GF-D8 (cell line): ENCODE results near the gene HMCN1.

ENCODE experiments used
- DNase-seq: peaks from one replicate; lab custom pipeline; 2025; lab: John Stamatoyannopoulos, UW

Gene HMCN1

GRCh38 chr1:186033847-186034271 is 299.7 kb downstream of the HMCN1 start:
- no peak for DNase-seq

DNA sequence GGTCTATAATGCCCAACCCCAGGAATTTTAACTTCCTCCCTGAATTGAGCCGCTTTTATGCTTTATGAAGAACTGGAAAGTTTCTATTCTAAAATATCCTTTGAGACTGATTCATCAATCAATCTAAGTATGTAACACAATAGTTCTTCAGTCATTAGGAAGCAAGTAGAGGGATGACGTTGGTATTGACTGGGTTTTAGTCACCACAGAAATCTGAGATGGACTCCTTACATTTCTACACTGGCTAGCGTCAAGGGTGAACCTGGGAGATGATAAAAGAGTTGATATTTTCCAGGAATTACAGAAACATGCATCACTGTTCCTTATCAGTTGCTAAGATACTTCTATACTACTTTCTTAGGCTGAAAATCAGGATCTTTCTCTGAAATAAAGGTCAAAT is 308.0 kb downstream of the HMCN1 start:
- DNase-seq = no peak

GRCh38 chr1:186043296-186043695 is 309.1 kb downstream of the HMCN1 start:
- DNase-seq = no peak

GRCh38 chr1:186044079-186044685 is 310.0 kb downstream of the HMCN1 start:
- DNase-seq = no peak

- DNase-seq = no peak
Observed at GRCh38 chr1:186046437-186047211, 312.4 kb downstream of the HMCN1 start.

- no peak for DNase-seq
Observed at GRCh38 chr1:186050360-186050759, 316.2 kb downstream of the HMCN1 start.

DNA sequence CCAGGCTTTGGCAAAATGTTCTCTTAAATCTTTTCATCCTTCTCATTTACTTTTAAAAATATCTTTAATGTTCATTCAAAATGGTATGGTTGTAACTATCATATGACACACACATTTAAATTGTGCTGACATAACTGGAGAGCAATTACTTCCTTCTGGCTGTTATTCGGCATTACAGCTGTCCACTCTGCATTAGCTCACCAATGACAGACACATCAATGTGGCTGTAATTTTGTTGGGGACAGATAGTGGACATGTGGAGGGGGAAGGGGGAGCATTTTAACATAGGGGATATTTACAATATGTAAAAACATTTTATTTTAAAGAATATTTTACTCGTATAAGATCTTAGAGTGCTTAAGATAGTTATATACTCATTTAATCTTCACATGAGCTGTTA is 319.8 kb downstream of the HMCN1 start:
- no peak for DNase-seq

GRCh38 chr1:186054932-186055331 is 320.7 kb downstream of the HMCN1 start:
- no peak for DNase-seq

- no peak for DNase-seq
Observed at GRCh38 chr1:186055846-186056245, 321.7 kb downstream of the HMCN1 start.

DNA sequence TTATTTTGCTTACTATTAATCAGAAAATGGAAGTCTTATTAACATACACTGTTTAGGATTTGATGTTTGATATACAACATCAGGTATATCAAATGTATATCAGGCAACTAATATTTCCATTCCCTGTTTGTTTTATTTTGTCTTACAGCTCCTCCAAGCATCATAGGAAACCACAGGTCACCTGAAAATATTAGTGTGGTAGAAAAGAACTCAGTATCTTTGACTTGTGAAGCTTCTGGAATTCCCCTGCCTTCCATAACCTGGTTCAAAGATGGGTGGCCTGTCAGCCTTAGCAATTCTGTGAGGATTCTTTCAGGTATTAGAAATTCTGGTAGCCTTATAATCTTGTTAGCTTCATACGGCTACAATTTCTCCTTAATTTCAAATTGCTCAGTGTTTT is 322.9 kb downstream of the HMCN1 start:
- no peak for DNase-seq

- DNase-seq = no peak
Observed at GRCh38 chr1:186059311-186059710, 325.1 kb downstream of the HMCN1 start.

DNA sequence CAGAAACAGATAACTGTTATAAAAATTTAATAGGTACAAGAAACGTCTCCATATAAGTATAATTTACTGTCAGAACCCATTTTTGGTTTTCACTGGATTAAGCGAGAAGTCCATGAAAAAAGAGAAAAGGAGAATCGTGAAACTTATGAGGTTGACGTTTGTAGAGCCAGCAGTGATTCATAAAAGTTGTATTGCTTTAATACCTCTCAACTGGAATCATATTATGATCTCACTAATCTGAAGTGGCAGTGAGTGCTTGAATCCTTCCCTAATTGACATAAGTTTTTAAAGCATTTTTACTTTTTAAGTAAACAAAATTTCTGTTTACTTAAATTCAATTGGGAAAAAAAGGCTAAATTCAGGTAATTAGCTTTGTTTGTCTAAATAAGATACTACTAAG is 325.6 kb downstream of the HMCN1 start:
- no peak for DNase-seq

- no peak for DNase-seq
Observed at GRCh38 chr1:186060226-186060625, 326.0 kb downstream of the HMCN1 start.

DNA sequence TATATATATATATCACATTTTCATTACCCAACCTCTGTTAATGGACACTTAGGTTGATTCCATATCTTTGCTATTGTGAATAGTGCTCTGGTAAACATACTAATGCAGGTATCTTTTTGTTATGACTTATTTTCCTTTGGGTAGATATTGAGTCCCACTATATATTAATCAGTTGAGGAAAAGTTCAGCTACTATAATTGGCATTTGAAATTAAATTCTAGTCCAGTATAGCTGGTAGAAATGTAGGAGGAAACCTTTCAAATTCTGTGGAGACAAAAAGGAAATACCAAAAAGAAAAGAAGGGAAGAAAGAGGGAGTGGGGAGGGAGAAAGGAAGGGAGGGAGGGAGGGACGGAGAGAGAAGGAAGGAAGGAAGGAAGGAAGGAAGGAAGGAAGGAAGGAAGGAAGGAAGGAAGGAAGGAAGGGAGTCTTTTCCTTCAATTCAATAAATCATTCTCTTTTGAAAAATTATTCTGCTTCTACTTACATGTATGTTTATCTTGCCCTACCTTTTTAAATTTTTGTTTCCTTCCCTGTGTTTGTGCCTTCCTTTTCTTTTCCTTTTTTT is 329.0 kb downstream of the HMCN1 start:
- DNase-seq = no peak

- no peak for DNase-seq
Observed at GRCh38 chr1:186066411-186066810, 332.2 kb downstream of the HMCN1 start.

DNA sequence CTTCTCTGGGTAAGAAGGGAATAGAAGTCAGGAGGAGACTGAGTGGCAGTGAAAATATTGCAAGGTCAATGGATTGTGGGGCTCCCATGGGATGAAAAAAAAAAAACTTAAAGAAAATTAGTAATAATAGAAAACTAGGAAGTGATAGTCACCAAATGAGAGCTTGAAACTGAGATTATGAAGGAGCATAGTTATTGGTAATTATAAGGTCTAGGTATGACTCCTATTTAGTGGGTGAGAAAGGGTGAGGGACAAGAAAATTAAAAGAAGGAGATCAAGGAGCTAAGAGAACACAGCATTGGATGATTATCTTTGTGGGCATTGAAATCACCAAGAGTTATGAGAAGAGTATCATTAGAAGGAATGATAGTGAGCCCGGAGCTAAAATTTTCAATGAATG is 339.5 kb downstream of the HMCN1 start:
- DNase-seq = no peak

DNA sequence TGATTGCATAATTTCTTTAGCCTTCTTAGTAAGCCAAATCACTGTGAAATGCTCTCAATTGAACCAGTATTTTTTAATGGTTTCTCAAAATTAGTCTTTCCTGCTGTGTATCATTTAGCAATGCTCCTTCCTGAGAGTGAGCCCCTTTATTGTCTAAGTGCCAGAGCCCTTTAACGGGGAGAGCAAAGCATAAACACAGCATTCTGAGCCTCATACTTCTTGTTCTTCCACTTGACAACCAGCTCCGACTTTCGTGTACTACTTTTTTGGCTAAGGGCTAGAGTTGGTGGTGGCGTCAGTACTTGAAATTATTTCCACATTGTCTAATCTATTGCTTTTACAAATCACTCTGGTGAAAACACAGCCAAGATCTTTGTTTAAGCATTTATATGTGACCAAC is 341.8 kb downstream of the HMCN1 start:
- no peak for DNase-seq

DNA sequence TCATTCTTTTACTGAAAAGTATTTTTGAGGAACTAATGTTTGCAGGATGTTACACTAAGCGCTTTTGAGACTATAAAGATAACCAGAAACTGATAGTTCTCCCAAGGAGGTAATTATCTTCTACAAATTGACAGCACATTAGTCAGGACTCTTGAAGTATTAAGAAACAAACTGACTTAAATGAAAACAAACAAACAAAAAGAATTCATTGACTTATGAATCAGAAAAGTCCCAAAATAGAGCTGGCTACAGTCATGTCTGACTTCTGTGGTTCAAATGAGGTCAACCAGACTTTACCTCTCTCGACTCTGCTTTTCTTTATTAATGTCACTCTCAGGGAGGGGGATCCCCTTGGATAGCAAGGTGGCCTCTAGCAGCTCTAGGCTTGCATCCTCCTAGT is 344.1 kb downstream of the HMCN1 start:
- no peak for DNase-seq

- DNase-seq = no peak
Observed at GRCh38 chr1:186079084-186079684, 345.0 kb downstream of the HMCN1 start.

- peak; percentile 96 for DNase-seq
Observed at GRCh38 chr1:186082235-186082937, 348.2 kb downstream of the HMCN1 start.

DNA sequence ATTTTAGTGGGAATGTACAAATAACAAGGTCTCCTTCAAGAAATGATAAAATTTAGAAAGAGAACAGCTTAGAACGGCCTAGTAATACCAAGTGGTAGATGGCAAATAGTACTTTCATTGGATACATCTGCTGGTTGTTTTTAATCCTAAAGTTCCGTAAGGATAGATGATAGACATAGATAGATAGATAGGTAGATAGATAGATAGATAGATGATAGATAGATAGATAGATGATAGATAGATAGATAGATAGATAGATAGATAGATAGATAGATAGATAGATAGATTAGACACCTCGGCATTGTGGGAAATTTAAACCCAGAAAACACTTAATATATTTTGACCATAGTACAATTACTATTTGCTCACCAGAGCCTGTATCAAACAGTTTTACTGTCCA is 352.4 kb downstream of the HMCN1 start:
- DNase-seq = no peak

GRCh38 chr1:186089940-186090339 is 355.7 kb downstream of the HMCN1 start:
- DNase-seq = no peak
